Middle frontal gyrus (tissue), 1 donor: ENCODE measurements around the gene DIAPH2.

ENCODE experiments used
- DNase-seq: peaks from one replicate; pipeline ENCODE4 v3.0.0-alpha.2; 2015; ENCODE audit warnings: low spot score; ENCODE audit errors: extremely low spot score

DIAPH2 gene

DNA sequence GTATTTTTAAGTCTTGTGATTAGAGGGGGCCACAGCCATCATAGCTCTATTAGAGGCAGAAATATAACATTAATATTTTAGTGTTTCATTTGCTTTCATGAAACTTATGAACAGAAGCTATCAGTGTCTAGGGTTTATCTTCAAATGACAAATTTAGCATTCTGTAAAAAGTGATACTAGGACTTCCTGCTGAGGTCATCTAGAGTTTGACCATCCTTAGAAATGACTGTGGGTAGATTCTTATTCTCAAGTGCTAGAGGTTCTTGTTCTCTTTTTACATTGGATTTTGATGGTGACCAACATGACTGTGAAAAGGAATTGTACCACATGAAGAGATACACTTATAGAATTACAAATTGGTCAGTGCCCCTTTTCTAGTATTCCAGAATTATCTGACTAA lies 767.6 kb downstream of the DIAPH2 start:
- DNase-seq = no peak

DNA sequence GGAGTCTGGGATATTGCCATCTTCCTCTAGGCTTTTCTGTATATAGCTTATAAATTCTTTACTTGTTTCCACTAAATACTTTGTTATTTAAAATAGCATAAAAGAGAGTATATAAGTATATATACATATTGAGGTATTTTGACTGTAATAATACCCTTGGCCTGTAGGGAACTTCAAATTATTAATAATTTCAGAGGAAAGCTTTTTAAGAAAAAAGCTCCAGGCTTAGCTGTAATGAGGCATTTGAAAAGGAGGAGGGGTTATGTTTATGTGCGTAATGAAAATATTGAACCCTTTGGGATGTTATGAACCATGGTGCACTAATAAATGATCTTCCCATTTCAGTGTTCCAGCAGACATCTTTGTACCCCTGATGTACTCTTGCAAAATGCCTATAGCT lies 777.1 kb downstream of the DIAPH2 start:
- no peak for DNase-seq

DNA sequence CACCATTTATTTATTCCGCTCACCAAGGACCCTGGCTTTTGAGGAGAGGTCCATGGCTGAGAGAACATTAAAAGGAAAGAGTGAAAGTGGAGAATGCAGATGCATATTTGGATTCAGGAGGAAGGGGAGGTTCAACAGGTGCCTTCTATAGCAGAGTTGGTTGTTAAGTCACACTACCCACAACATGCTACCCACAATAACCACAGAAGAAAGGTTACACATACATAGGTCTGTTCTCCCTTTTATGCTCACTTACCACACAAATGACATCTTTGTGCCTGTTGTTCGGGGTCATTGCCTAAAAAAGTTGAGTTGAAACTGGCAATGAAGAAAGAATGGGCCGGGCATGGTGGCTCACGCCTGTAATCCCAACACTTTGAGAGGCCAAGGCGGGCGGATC lies 786.4 kb downstream of the DIAPH2 start:
- no peak for DNase-seq

- DNase-seq = no peak
Measured at GRCh38 chrX:97474933-97475332, 790.3 kb downstream of the DIAPH2 start.

GRCh38 chrX:97479106-97479890 lies 794.7 kb downstream of the DIAPH2 start:
- DNase-seq = no peak

DNA sequence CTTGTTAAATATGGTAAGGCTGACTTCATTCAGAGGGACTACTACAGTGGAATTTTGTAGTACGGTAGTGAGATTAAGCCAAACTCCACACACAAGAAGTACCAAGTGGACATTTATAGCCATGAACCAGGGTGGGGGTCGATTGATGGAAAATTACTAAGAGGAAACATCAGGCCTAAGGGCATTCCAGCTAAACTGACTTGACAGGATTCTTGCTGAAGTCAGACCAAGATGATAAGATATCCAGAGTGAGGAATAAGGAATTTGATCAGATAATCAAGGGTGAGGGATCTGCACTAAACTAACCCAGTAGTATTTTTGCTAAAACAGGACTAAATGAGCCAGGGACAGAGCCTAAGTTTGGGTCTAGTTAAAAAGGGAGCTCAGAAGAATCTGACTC lies 796.6 kb downstream of the DIAPH2 start:
- DNase-seq = no peak

DNA sequence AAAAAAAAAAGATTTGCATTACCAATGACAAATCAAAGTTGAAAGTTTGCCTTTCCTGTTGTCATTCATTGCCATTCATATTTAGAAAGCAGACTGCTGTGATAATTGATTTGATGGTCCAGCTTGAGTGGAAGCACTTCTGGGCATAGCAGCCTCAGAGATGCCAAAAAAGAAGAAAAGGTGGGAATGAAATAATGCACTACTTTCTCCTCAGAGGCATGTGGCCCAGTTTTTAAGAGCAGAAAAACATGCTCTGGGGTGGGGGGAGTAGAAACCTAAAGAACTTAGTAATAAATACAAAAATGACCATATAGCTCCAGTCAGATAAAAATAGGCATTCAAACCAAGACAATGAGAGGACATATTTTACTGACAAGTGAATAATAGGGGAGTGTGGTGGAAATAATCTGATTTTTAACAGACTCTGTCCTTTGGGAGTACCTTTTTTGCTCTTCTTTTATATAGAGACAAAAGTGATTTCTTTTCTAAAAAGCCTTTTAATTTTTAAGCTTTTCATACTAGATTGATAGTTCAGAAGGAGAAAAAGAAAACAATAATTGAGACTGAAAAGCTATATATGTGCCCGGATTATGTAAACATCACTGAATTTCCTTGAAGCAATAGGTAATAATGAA lies 798.1 kb downstream of the DIAPH2 start:
- no peak for DNase-seq

- no peak for DNase-seq
Measured at GRCh38 chrX:97490656-97491055, 806.0 kb downstream of the DIAPH2 start.

GRCh38 chrX:97494756-97495372 lies 810.2 kb downstream of the DIAPH2 start:
- no peak for DNase-seq

- DNase-seq = no peak
Measured at GRCh38 chrX:97498093-97498492, 813.5 kb downstream of the DIAPH2 start.

GRCh38 chrX:97504431-97504830 lies 819.8 kb downstream of the DIAPH2 start:
- DNase-seq = no peak

GRCh38 chrX:97517763-97518162 lies 833.1 kb downstream of the DIAPH2 start:
- DNase-seq = no peak

- no peak for DNase-seq
Measured at GRCh38 chrX:97522307-97522706, 837.7 kb downstream of the DIAPH2 start.

GRCh38 chrX:97524340-97524739 lies 839.7 kb downstream of the DIAPH2 start:
- no peak for DNase-seq

DNA sequence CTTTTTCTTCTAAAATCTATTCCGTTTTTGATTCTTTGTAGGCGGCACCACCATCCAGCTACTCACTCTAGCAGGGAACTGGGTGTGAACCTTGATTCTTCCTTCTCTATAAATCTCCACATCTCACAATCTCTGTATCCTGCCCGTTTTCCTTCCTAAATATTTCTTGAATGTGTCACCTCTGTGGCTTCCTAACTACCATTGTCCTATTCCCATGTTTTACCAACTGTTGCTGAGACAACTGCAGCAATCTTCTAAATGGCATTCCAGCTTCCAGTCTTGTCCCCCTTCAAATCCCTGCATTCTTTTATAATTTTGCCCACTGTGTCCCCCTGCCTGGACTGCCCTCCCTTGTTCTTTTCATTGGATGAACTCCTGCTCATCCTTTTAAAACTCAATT lies 840.4 kb downstream of the DIAPH2 start:
- no peak for DNase-seq

GRCh38 chrX:97525981-97526380 lies 841.3 kb downstream of the DIAPH2 start:
- no peak for DNase-seq

DNA sequence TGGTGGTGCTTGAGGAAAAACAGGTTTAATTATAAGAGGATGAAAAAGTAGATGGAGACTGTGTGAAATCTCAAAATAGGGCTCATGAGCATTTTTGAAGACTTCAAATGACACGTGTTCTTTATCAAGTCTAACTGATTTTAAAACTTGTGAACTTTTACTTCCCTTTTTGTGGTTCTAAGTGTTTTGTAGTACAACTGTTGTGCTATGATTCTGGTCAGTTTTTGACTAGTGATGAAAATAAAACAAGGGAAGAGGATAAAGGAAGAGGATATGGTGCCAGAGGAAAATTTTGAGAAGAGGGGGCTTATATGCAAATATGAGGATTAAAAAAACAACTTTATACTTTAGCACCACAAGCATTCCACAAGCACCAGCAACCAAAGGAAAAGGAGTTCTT lies 843.1 kb downstream of the DIAPH2 start:
- no peak for DNase-seq

- DNase-seq = no peak
Measured at GRCh38 chrX:97529536-97530200, 845.0 kb downstream of the DIAPH2 start.

GRCh38 chrX:97531825-97532224 lies 847.2 kb downstream of the DIAPH2 start:
- no peak for DNase-seq

DNA sequence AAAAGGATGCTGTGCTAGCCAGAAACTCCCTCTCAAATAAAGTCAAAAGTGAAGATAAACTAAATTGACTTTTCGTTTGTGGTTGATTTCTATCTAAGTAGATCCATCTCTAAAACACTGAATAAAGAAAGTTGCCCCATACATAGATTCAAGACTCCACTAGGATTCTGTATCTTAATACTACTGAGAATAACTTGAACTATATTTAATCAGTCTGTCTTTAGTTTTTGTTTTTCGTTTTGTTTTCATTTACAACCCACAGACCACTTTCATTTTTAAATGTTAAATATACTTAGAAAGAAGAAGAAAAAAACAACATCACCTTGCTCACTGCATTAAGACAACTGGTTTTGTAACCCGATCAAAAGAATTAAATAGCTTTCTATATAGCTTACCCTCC lies 854.1 kb downstream of the DIAPH2 start:
- DNase-seq = no peak

DNA sequence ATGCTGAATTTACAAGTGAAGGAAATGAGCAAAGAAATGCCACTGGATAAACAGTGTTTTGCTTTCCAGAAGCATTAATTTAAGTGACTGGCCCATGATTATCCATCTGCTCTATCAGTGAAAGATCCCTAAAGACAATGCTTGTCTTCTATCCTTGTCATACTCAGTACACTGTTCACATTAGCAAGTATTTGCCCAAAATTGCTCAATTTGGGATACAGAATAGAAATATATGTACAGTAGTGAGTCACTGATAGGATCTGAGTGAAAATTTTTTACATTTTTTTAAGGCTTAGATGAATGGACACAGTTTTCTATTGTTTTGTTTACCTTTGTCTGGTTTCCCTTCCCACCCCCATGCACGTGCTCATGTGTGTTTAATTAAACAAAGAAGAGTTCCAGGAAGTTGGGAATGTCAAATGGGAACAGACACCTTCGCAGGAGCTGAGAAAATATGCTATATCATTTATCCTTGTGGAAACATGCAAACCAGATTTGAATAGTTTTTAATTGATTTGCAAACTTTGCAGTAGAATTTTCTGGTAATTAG lies 855.4 kb downstream of the DIAPH2 start:
- DNase-seq = no peak
